Gastroesophageal sphincter (tissue), 3 donors: ENCODE results near the gene GLRA3.

Experiments
- CTCF ChIP-seq, 4 experiments: fragments of 200-600 bp in 2 of 4; fragments of 450-650 bp in 2 of 4; sonication (generic) in 1 of 4; IDR thresholded peaks; one replicate each; pipeline ENCODE4 v1.5.1; 2017 to 2019; ENCODE audit warnings: antibody characterized with exemption in 4 of 4, mild to moderate bottlenecking in 2 of 4, moderate library complexity in 2 of 4
- POLR2A ChIP-seq, 2 donors: fragments of 450-650 bp; IDR thresholded peaks; one replicate each; pipeline ENCODE4 v1.6.1; 2017; ENCODE audit warnings: antibody characterized with exemption in 2 of 2, mild to moderate bottlenecking in 2 of 2, moderate library complexity in 1 of 2
- POLR2AphosphoS5 ChIP-seq: sonication (generic); formaldehyde crosslinking; IDR thresholded peaks from one replicate; pipeline ENCODE4 v1.6.1; 2017; ENCODE audit warnings: antibody characterized with exemption

- no peak for TF ChIP-seq CTCF (IDR thresholded peaks at IDR 0.05)
- no peak for TF ChIP-seq POLR2A (IDR thresholded peaks at IDR 0.05)
- TF ChIP-seq POLR2AphosphoS5: no peak
Observed at GRCh38 chr4:174613979-174614378, 215.1 kb downstream of the GLRA3 start.
